Measurements from ENCODE around the gene SDC1.

SDC1 gene

GRCh38 chr2:20153131-20153851 is 71.6 kb downstream of the SDC1 start:
- no peak for DNase-seq (ENCODE audit: low read depth)
- no peak for TF ChIP-seq CTCF (conservative IDR thresholded peaks at IDR 0.05; ENCODE audit: low read length)
- no peak overlapping the region for H3K4me3 ChIP-seq (ENCODE audit: low read length)

DNA sequence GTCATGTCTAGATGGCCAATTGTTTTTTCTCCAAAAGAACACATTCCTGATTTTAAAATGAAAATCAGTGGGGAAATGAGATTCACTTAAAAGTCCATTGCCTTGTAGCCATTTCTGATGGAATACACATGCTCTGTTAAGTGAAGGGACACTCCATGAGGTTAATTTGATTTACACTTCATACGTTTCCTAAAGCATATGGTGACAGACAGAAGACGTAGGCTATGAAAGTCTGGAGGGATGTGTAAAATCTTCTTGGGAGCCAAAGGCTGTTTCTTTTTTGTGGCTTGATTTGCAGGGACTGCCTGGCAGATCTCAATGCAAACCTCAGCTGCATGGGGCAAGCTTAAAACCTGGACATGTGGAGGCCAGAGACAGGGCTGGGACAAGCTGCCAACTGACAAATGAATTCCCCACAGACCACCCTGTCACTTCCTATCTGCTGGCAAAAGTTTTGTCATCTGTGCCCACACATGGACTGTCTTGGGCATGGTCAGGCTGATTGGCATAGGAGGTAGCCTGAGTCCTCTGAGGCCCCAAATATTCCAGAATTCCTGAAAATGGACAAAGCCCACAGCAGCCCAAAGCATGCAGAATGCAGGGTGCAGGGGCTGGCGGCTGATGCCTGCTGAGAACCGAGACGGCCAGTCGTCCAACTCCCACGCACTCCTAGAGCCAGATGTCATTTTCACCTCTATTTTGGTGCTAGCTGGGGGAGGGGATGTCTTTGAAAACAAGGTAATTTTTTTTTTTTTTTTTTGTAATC is 73.9 kb downstream of the SDC1 start:
- DNase-seq (ENCODE audit: low read depth): no peak
- H3K4me3 ChIP-seq (ENCODE audit: low read length): no peak overlapping the region
- no peak for TF ChIP-seq CTCF (conservative IDR thresholded peaks at IDR 0.05; ENCODE audit: low read length)

All from AG10803 (cell line).